H1 (cell line): ENCODE data around the gene SV2A. TPM values are rescaled to one million over a fixed set of nuclear protein-coding genes. Genes with fewer than 3 reads are reported as not detected.

Source experiments
- CTCF ChIA-PET: fragments of 300-600 bp; sonication (Branson Sonifier 250); formaldehyde crosslinking; loops from one replicate; lab custom pipeline; 2021; ENCODE audit not compliant: partially characterized antibody; lab: Charles Lee
- POLR2A ChIA-PET: fragments of 300-600 bp; sonication (Branson Sonifier 250); formaldehyde crosslinking; loops from one replicate; lab custom pipeline; 2021; ENCODE audit warnings: inconsistent platforms; ENCODE audit not compliant: partially characterized antibody; lab: Charles Lee
- DNase-seq, 2 experiments: peaks; one replicate each; pipeline versions ENCODE4 v3.0.0 to v3.0.0-alpha.2; 2010 to 2022; ENCODE audit warnings: low spot score in 2 of 2, low read depth in 1 of 2, mixed read lengths in 1 of 2
- FAIRE-seq: peaks from 2 replicates; lab custom pipeline; 2011; peaks lifted over from hg19 to GRCh38; lab: Jason Lieb, UNC
- H2AFZ ChIP-seq: 2 replicates; pipeline ENCODE4 v1.8.1; 2012; ENCODE audit warnings: low read length, inconsistent platforms
- H2AK5ac ChIP-seq: 2 replicates; pipeline ENCODE4 v1.6.1; 2013; ENCODE audit warnings: low read depth, low read length
- H2BK120ac ChIP-seq: replicated peaks from 2 replicates; pipeline ENCODE3; 2013; ENCODE audit warnings: low read depth, low read length, inconsistent platforms
- H2BK12ac ChIP-seq: 2 replicates; pipeline ENCODE4 v1.6.1; 2013; ENCODE audit warnings: low read depth, low read length
- H2BK15ac ChIP-seq: 2 replicates; pipeline ENCODE4 v1.6.1; 2013; ENCODE audit warnings: low read length
- H2BK20ac ChIP-seq: 2 replicates; pipeline ENCODE4 v1.6.1; 2013; ENCODE audit warnings: low read length
- H2BK5ac ChIP-seq: 2 replicates; pipeline ENCODE4 v1.6.1; 2013; ENCODE audit warnings: low read depth, low read length
- H3K14ac ChIP-seq: 2 replicates; pipeline ENCODE4 v1.6.1; 2013; ENCODE audit warnings: inconsistent platforms; ENCODE audit not compliant: insufficient read length
- H3K18ac ChIP-seq: 2 replicates; pipeline ENCODE4 v1.6.1; 2013; ENCODE audit warnings: low read length; ENCODE audit errors: extremely low read depth
- H3K23ac ChIP-seq: 2 replicates; pipeline ENCODE4 v1.6.1; 2013; ENCODE audit warnings: inconsistent platforms; ENCODE audit not compliant: insufficient read length
- H3K23me2 ChIP-seq: 2 replicates; pipeline ENCODE4 v1.6.1; 2013; ENCODE audit warnings: low read depth, low read length
- H3K27ac ChIP-seq: 2 replicates; pipeline ENCODE4 v1.6.1; 2011; ENCODE audit warnings: low read depth, low read length, inconsistent platforms
- H3K27me3 ChIP-seq, 4 experiments: replicated peaks in 1 of 4; 1 replicate in 1 of 4; 2 replicates in 3 of 4; pipeline versions ENCODE4 v1.6.1 to v1.8.1; 2011 to 2013; ENCODE audit warnings: low read length in 3 of 4, mild to moderate bottlenecking in 3 of 4, inconsistent platforms in 2 of 4, mixed read lengths in 2 of 4, moderate library complexity in 1 of 4; ENCODE audit not compliant: control insufficient read depth in 3 of 4, insufficient read depth in 3 of 4; ENCODE audit errors: extremely low read depth in 1 of 4
- H3K36me3 ChIP-seq, 4 experiments: 2 replicates each; pipeline versions ENCODE4 v1.6.1 to v1.8.1; 2011 to 2013; ENCODE audit warnings: mild to moderate bottlenecking in 4 of 4, low read length in 3 of 4, moderate library complexity in 2 of 4, control low read depth in 1 of 4, inconsistent platforms in 1 of 4; ENCODE audit not compliant: insufficient read depth in 4 of 4, control insufficient read depth in 2 of 4
- H3K4ac ChIP-seq: replicated peaks from 2 replicates; pipeline ENCODE3; 2013; ENCODE audit warnings: low read length, low read depth, mixed read lengths, inconsistent platforms; ENCODE audit not compliant: insufficient read length
- H3K4me1 ChIP-seq, 4 experiments: replicated peaks in 1 of 4; 1 replicate in 1 of 4; 2 replicates in 3 of 4; pipeline versions ENCODE4 v1.6.1 to v1.8.1; 2011 to 2013; ENCODE audit warnings: low read length in 3 of 4, inconsistent platforms in 2 of 4, mixed read lengths in 1 of 4; ENCODE audit not compliant: insufficient read depth in 4 of 4, control insufficient read depth in 3 of 4
- H3K4me2 ChIP-seq, 2 experiments: 2 replicates each; pipeline versions ENCODE4 v1.6.1 to v1.8.1; 2011 to 2013; ENCODE audit warnings: low read depth in 2 of 2, low read length in 2 of 2, control low read depth in 1 of 2, inconsistent platforms in 1 of 2, mild to moderate bottlenecking in 1 of 2; ENCODE audit not compliant: insufficient read depth in 1 of 2
- H3K4me3 ChIP-seq, 4 experiments: fragments of 200-600, 300-600 bp in 1 of 4; sonication (generic), shearing (Covaris generic), sonication (Bioruptor Twin) in 1 of 4; 2 replicates each; pipeline versions ENCODE4 v1.5.1 to v1.8.1; 2011 to 2016; ENCODE audit warnings: low read length in 4 of 4, low read depth in 3 of 4, control low read depth in 2 of 4, inconsistent platforms in 2 of 4, mild to moderate bottlenecking in 2 of 4, mixed read lengths in 1 of 4, moderate library complexity in 1 of 4; ENCODE audit not compliant: insufficient read depth in 2 of 4; ENCODE audit errors: extremely low read depth in 1 of 4
- H3K56ac ChIP-seq: replicated peaks from 2 replicates; pipeline ENCODE3; 2013; ENCODE audit warnings: low read depth, mild to moderate bottlenecking, mixed read lengths, low read length, inconsistent platforms; ENCODE audit not compliant: insufficient read length
- H3K79me1 ChIP-seq: 2 replicates; pipeline ENCODE4 v1.6.1; 2013; ENCODE audit warnings: low read depth, low read length, control low read depth
- H3K79me2 ChIP-seq, 2 experiments: 2 replicates each; pipeline versions ENCODE4 v1.6.1 to v1.8.1; 2012 to 2013; ENCODE audit warnings: low read length in 2 of 2, mild to moderate bottlenecking in 2 of 2, inconsistent platforms in 1 of 2; ENCODE audit not compliant: insufficient read depth in 2 of 2, control insufficient read depth in 1 of 2
- H3K9ac ChIP-seq, 4 experiments: replicated peaks in 1 of 4; 1 replicate in 1 of 4; 2 replicates in 3 of 4; pipeline versions ENCODE4 v1.6.1 to v1.8.1; 2011 to 2013; ENCODE audit warnings: low read depth in 3 of 4, low read length in 3 of 4, control low read depth in 2 of 4, mild to moderate bottlenecking in 2 of 4, moderate library complexity in 2 of 4, inconsistent platforms in 1 of 4; ENCODE audit errors: extremely low read depth in 1 of 4
- H3K9me3 ChIP-seq, 2 experiments: 2 replicates each; pipeline versions ENCODE4 v1.6.1 to v1.8.1; 2012 to 2013; ENCODE audit warnings: mild to moderate bottlenecking in 2 of 2, moderate library complexity in 2 of 2, control low read depth in 1 of 2, inconsistent platforms in 1 of 2, low read depth in 1 of 2, low read length in 1 of 2, mixed read lengths in 1 of 2; ENCODE audit not compliant: insufficient read depth in 2 of 2
- H4K20me1 ChIP-seq, 2 experiments: replicated peaks in 1 of 2; 2 replicates each; pipeline versions ENCODE3 to v1.8.1; 2011 to 2013; ENCODE audit warnings: inconsistent platforms in 2 of 2, low read length in 2 of 2, mild to moderate bottlenecking in 1 of 2; ENCODE audit not compliant: insufficient read depth in 2 of 2, control insufficient read depth in 1 of 2
- H4K5ac ChIP-seq: 2 replicates; pipeline ENCODE4 v1.6.1; 2013; ENCODE audit warnings: low read length, low read depth, mixed read lengths, inconsistent platforms; ENCODE audit not compliant: insufficient read length
- H4K8ac ChIP-seq: 2 replicates; pipeline ENCODE4 v1.8.0; 2013; ENCODE audit warnings: mild to moderate bottlenecking, moderate library complexity, low read length, inconsistent platforms; ENCODE audit not compliant: insufficient read depth; ENCODE audit errors: extremely low read depth
- H4K91ac ChIP-seq: replicated peaks from 2 replicates; pipeline ENCODE3; 2013; ENCODE audit warnings: low read length, mixed read lengths, inconsistent platforms; ENCODE audit not compliant: insufficient read length
- BCL11A ChIP-seq, 2 experiments: IDR thresholded peaks; one replicate each; pipeline ENCODE4 v1.6.1; 2011; ENCODE audit warnings: low read depth in 2 of 2, low read length in 2 of 2, mild to moderate bottlenecking in 2 of 2
- CHD1 ChIP-seq: IDR thresholded peaks from 2 replicates; pipeline ENCODE4 v1.6.1; 2012; ENCODE audit warnings: low read depth, low read length, improper control_type of control experiment
- CHD2 ChIP-seq: IDR thresholded peaks from 2 replicates; pipeline ENCODE4 v1.6.1; 2012; ENCODE audit warnings: low read length, improper control_type of control experiment
- GABPA ChIP-seq: IDR thresholded peaks from 2 replicates; pipeline ENCODE4 v1.6.1; 2011; ENCODE audit warnings: mild to moderate bottlenecking, low read length, moderate library complexity, borderline replicate concordance; ENCODE audit not compliant: insufficient read depth
- MAFK ChIP-seq: IDR thresholded peaks from 2 replicates; pipeline ENCODE4 v1.6.1; 2012; ENCODE audit warnings: low read depth, mild to moderate bottlenecking, improper control_type of control experiment, low read length
- NRF1 ChIP-seq: IDR thresholded peaks from 2 replicates; pipeline ENCODE4 v1.6.1; 2011; ENCODE audit warnings: mild to moderate bottlenecking, low read depth, low read length, improper control_type of control experiment
- POLR2AphosphoS5 ChIP-seq: IDR thresholded peaks from 2 replicates; pipeline ENCODE4 v1.6.1; 2011; ENCODE audit warnings: low read depth, low read length
- RBBP5 ChIP-seq: IDR thresholded peaks from 2 replicates; pipeline ENCODE4 v1.7.1; 2012; ENCODE audit warnings: low read depth, mild to moderate bottlenecking, inconsistent platforms, low read length, moderate library complexity, borderline replicate concordance
- SP4 ChIP-seq: IDR thresholded peaks from 2 replicates; pipeline ENCODE4 v1.6.1; 2012; ENCODE audit warnings: low read length, inconsistent platforms
- TAF1 ChIP-seq: IDR thresholded peaks from 2 replicates; pipeline ENCODE4 v1.6.1; 2011; ENCODE audit warnings: mild to moderate bottlenecking, low read depth, low read length
- TEAD4 ChIP-seq: IDR thresholded peaks from 2 replicates; pipeline ENCODE4 v1.6.1; 2012; ENCODE audit warnings: low read depth, low read length, inconsistent platforms, mixed read lengths
- ZNF274 ChIP-seq: IDR thresholded peaks from 2 replicates; pipeline ENCODE4 v1.7.0; 2012; ENCODE audit warnings: low read length, borderline replicate concordance; ENCODE audit errors: extremely low read depth
- WGBS, 2 experiments: shearing (Covaris generic) in 1 of 2; methylation state at CpG; one replicate each; pipeline versions ENCODE4 v1.1.6 to v1.1.7; 2013 to 2015; ENCODE audit warnings: low lambda C conversion rate in 2 of 2, mixed read lengths in 2 of 2, inconsistent platforms in 1 of 2, low coverage in 1 of 2, missing lambda C conversion rate in 1 of 2; ENCODE audit not compliant: insufficient replicate concordance in 2 of 2, insufficient coverage in 1 of 2, insufficient read length in 1 of 2; ENCODE audit errors: extremely low coverage in 1 of 2, missing lambda C conversion rate in 1 of 2; 5-methylcytosine and 5-hydroxymethylcytosine counted together
- polyA plus RNA-seq, 7 experiments: library from polyadenylated mRNA; depleted of rRNA in 3 of 7; stranded (reverse) in 5 of 7; unstranded in 2 of 7; fragments of >200 nt in 5 of 7; fragments of 200-250 nt in 2 of 7; gene quantifications; 1 replicate in 5 of 7; 2 replicates in 1 of 7; 4 replicates in 1 of 7; pipeline versions ENCODE4 v1.2.1 to v1.2.3, GENCODE V29; 2011 to 2013; ENCODE audit warnings: missing spikeins in 2 of 7, mixed read lengths in 2 of 7
- total RNA-seq: library from RNA; stranded (reverse); fragmentation: NEBNext Ultra II Directional; extraction: Animal tissue kit (Norgen Biotek cat#: 25700); gene quantifications from 2 replicates; pipeline ENCODE4 v1.2.1, GENCODE V29; 2021
- TF ChIP-seq, protein P1 (sequence below): IDR thresholded peaks from 2 replicates; pipeline ENCODE4 v1.6.1; 2012; ENCODE audit warnings: inconsistent platforms

The SV2A gene
- total and polyA plus RNA-seq, 2 of the 8 experiments (the other 6 are each of a cell fraction or from before 2014, with no cell fraction given) = 41.8 to 51.8 TPM

DNA sequence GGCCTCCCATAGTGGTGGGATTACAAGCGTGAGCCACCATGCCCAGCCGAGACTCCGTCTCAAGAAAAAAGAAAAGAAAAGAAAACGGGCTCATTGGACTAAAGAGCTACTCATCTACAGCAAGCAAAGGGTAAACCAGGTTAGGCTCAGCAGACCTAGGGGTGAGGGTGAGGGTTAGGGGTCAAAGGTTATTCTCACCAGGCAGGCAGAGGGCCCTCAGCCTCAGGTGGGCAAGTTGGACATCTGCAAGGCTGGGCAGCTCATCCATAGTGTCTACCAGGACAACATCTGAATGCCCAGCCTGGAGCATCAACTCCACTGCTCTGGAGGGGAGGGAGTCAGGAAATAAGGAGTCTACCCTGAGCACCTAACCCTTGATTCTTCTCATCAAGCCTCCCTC, 15.6 kb upstream of the SV2A start:
- H3K79me1 ChIP-seq = no peaks in the 10 kb centered on the region
- no peak overlapping the region for H3K23ac ChIP-seq
- H4K8ac ChIP-seq = no peak overlapping the region
- DNase-seq (no peak), FAIRE-seq (no peak)
- H2AK5ac ChIP-seq = no peak overlapping the region
- no peaks in the 10 kb centered on the region for H3K27me3 ChIP-seq
- no peak overlapping the region for H2BK15ac ChIP-seq
- no peak overlapping the region for H4K91ac ChIP-seq
- H3K4ac ChIP-seq = no peak overlapping the region
- no peaks in the 10 kb centered on the region for H4K20me1 ChIP-seq
- no peaks in the 10 kb centered on the region for H3K79me2 ChIP-seq
- no peak overlapping the region for H3K56ac ChIP-seq
- no peak overlapping the region for H3K9ac ChIP-seq
- no peaks in the 10 kb centered on the region for H3K36me3 ChIP-seq
- H3K23me2 ChIP-seq = peaks cover 5% of the 10 kb centered on the region
- WGBS, 2 experiments = 97% methylated on average over 4 of the region's 4 CpGs; no CpG with 5 or more reads in 1 of the 2 experiments
- ChIA-PET POLR2A (interaction anchor here (0.6 to 3.7 kb wide), 3 partner anchors 9 to 45 kb away, joined by 3 to 20 read pairs (median 3); a partner anchor contains a TSS), CTCF (interaction anchor here (0.6 to 1.7 kb wide), 5 partner anchors 9 to 549 kb away, joined by 3 to 4 read pairs (median 3); no protein-coding TSS in a partner anchor)
- no peak overlapping the region for H3K18ac ChIP-seq
- H3K14ac ChIP-seq = no peak overlapping the region
- no peak overlapping the region for H2BK20ac ChIP-seq
- H2AFZ ChIP-seq = no peak overlapping the region
- no peaks in the 10 kb centered on the region for H3K9me3 ChIP-seq
- no peak overlapping the region for H3K4me2 ChIP-seq
- no peak overlapping the region for H4K5ac ChIP-seq
- H3K4me1 ChIP-seq = peaks cover 5 to 12% (median 9%) of the 10 kb centered on the region in 4 experiments; a peak in 6 of 7 replicates
- no peak overlapping the region for H2BK5ac ChIP-seq
- no peak overlapping the region for H3K27ac ChIP-seq
- no peak overlapping the region for H2BK12ac ChIP-seq
- no peak overlapping the region for H2BK120ac ChIP-seq
- TF ChIP-seq ZNF274 = no peak
- no peak for TF ChIP-seq BCL11A (IDR thresholded peaks at IDR 0.05; ENCODE audit: low read depth in 2 of 2, low read length in 2 of 2)
- no peak for TF ChIP-seq CHD2
- TF ChIP-seq, protein P1, sequence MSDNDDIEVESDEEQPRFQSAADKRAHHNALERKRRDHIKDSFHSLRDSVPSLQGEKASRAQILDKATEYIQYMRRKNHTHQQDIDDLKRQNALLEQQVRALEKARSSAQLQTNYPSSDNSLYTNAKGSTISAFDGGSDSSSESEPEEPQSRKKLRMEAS = no peak
- TF ChIP-seq SP4 = no peak
- no peak for TF ChIP-seq POLR2AphosphoS5
- no peak for TF ChIP-seq TAF1
- no peak for TF ChIP-seq CHD1
- no peak for TF ChIP-seq MAFK
- TF ChIP-seq NRF1 = no peak
- no peak for TF ChIP-seq RBBP5
- TF ChIP-seq TEAD4 = no peak
- no peak for TF ChIP-seq GABPA
- H3K4me3 ChIP-seq = no peak overlapping the region
